ENCODE measurements around the gene TAF11.

Gene TAF11

DNA sequence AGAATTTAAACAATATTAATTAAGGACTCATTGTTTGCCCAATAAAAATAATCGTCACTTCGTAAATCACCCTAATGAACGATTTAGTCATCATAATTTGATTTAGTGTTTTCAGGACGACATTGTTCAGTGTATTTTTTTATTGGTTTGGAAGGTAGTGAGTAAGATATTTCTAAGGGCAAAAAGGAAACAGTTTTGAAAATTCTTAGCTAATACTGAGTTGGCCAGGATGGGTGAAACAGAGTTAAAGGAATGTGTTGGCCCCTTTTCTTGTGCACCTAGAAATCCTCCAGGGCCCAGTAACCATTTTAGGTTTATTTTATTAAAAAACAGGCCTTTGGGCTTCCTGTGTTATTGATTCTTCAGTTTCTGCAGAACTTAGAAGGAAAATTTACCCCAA, 26.5 kb upstream of the TAF11 start:
- DNase-seq (ENCODE audit: low spot score), result no peak
- TF ChIP-seq CTCF (IDR thresholded peaks at IDR 0.05; ENCODE audit: extremely low read depth, missing control alignments), result no peak

GRCh38 chr6:34912715-34913464, 25.0 kb upstream of the TAF11 start:
- no peak for TF ChIP-seq CTCF (IDR thresholded peaks at IDR 0.05; ENCODE audit: extremely low read depth, missing control alignments)

GRCh38 chr6:34911822-34912221, 24.0 kb upstream of the TAF11 start:
- TF ChIP-seq CTCF (IDR thresholded peaks at IDR 0.05; ENCODE audit: extremely low read depth, missing control alignments), result no peak
- no peak for DNase-seq (ENCODE audit: low spot score)

More at GRCh38 chr6:34912715-34913464, 25.0 kb upstream of the TAF11 start:
- DNase-seq (ENCODE audit: low spot score), result peak; percentile 43

- DNase-seq (ENCODE audit: low spot score), result no peak
- TF ChIP-seq CTCF (IDR thresholded peaks at IDR 0.05; ENCODE audit: extremely low read depth, missing control alignments), result no peak
These were observed 21.6 kb upstream of the TAF11 start for GRCh38 chr6:34909320-34909883.

DNA sequence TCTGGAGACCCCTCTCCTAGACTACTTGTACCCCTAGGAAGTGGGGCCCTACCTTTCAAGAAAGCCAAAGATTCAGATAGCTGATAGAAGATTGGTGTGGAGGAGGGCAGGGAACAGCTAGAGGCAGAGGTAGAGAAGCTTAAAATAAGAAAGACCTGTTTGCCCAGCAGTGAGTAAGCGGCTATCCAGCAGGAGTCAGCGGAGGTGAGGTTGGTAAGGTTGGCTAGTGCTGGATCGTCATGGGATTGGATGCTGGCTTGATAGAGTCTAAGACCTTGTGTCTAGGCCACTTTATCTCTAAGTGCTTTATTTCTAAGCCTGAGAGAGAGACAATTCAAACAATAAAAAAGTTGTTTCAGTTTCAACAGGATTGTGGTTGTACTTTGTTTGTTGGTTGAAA, 20.4 kb upstream of the TAF11 start:
- no peak for DNase-seq (ENCODE audit: low spot score)
- no peak for TF ChIP-seq CTCF (IDR thresholded peaks at IDR 0.05; ENCODE audit: extremely low read depth, missing control alignments)

- TF ChIP-seq CTCF (IDR thresholded peaks at IDR 0.05; ENCODE audit: extremely low read depth, missing control alignments), result no peak
- DNase-seq (ENCODE audit: low spot score), result no peak
These were observed 19.0 kb upstream of the TAF11 start for GRCh38 chr6:34906826-34907225.

DNA sequence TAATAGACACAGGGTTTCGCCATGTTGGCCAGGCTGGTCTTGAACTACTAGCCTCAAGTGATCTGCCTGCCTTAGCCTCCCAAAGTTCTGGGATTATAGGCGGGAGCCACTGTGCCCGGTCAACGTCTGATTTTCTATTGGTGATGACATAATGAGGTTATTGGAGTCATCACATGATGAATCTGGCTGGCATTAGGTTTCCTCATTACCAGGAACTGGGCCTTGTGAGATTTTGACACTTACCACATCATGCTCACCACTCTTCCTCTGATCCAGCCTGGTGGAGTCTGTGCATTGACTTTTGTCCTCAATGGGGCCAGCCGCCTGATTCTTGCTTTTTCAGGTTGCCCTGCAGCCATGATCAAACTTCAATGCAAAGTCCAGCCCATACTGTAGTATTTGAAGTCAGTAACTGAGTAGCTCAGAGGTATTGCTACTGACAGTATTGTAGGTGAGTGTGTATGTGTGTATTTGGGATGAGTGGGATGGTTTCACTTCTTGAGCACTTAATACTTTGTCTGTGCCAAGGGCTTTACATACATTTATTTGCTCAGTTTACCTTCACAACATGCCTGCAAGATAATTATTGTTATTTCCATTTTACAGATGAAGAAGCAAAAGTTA, 17.3 kb upstream of the TAF11 start:
- no peak for TF ChIP-seq CTCF (IDR thresholded peaks at IDR 0.05; ENCODE audit: extremely low read depth, missing control alignments)
- DNase-seq (ENCODE audit: low spot score), result no peak
